ENCODE results near the gene FHAD1.
"Not testable (repeated sequence)": the region's sequence is repeated elsewhere in the genome, so short reads cannot be mapped to it uniquely, and the experiment has no call there.

DNA sequence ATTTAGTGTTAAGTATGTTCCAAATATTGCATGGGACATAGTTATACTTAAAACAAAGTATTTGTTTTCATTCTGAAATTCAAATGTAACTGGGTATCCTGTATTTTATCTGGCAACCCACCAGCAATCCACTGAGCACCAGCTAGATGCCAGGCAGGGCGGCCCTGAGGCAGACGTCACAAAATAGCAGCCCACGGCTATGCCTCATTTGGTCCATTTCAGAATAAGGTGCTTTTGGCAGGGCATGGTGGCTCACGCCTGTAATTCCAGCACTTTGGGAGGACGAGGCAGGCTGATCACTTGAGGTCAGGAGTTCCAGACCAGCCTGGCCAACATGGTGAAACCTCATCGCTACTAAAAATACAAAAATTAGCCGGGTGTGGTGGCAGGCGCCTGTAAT is 142.8 kb downstream of the FHAD1 start:
- TF ChIP-seq SIN3A (IDR thresholded peaks at IDR 0.05; ENCODE audit: low read depth); EZH2 (IDR thresholded peaks at IDR 0.05): not testable (repeated sequence)

All from HCT116 (cell line).